Measurements from ENCODE around the gene CDC37. TPM values are rescaled to one million over a fixed set of nuclear protein-coding genes. Genes with fewer than 3 reads are reported as not detected.

The CDC37 gene
- total and polyA plus RNA-seq, 2 of the 4 experiments (the other 2 are of a cell fraction), result 209 to 650 TPM

- H3K4ac ChIP-seq (ENCODE audit: low read depth, low read length), result no peak overlapping the region
- no peak overlapping the region for H3K27ac ChIP-seq (ENCODE audit: insufficient read depth, low read length)
- in situ Hi-C loops (cut with MboI; ENCODE audit: low sequenced_read_pairs) (no loop called here), intact Hi-C loops (cut with micrococcal nuclease) (no loop called here), dilution Hi-C loops (cut with HindIII; ENCODE audit: low sequenced_read_pairs, unreplicated experiment) (no loop called here)
- no peak overlapping the region for H2AK5ac ChIP-seq (ENCODE audit: low read depth, low read length)
- no peak overlapping the region for H3K56ac ChIP-seq (ENCODE audit: extremely low read depth, insufficient read depth, low read length)
- DNase-seq, result no peak
- POLR2A ChIA-PET (ENCODE audit: unreplicated experiment), result no interaction called here
- no peaks in the 10 kb centered on the region for H3K36me3 ChIP-seq (ENCODE audit: control insufficient read depth, insufficient read depth, low read length)
- no peak overlapping the region for H3K4me3 ChIP-seq (ENCODE audit: insufficient read depth, low read depth, low read length)
- CTCF ChIA-PET, result interaction anchor here (0.5 kb wide), 1 partner anchor 15 kb away, joined by 3 read pairs; no protein-coding TSS in a partner anchor
- H3K27me3 ChIP-seq (ENCODE audit: control insufficient read depth, insufficient read depth, low read length), result peaks cover 20% of the 10 kb centered on the region
- no peak overlapping the region for H3K23ac ChIP-seq (ENCODE audit: low read depth, low read length)
- WGBS, 2 experiments (ENCODE audit: extremely low coverage in 2 of 2, insufficient read length in 1 of 2), result 89% methylated on average over 3 of the region's 6 CpGs; no CpG with 5 or more reads in 1 of the 2 experiments
- H3K79me1 ChIP-seq (ENCODE audit: low read depth in 1 of 2, low read length in 2 of 2), result peaks cover 5 to 10% of the 10 kb centered on the region in 2 experiments; a peak in 2 of 4 replicates
- H3K9me3 ChIP-seq (ENCODE audit: control insufficient read depth, insufficient read depth, low read length), result no peaks in the 10 kb centered on the region
- no peak overlapping the region for H2BK15ac ChIP-seq (ENCODE audit: low read depth, low read length)
- ATAC-seq (ENCODE audit: low read depth), result no peak
- no peak overlapping the region for H2BK120ac ChIP-seq (ENCODE audit: low read depth, low read length)
- H3K18ac ChIP-seq (ENCODE audit: low read depth, low read length), result no peak overlapping the region
- TF ChIP-seq CEBPB (IDR thresholded peaks at IDR 0.05; ENCODE audit: low read depth, low read length) (no peak), BHLHE40 (IDR thresholded peaks at IDR 0.05; ENCODE audit: low read depth, low read length) (no peak), CHD1 (IDR thresholded peaks at IDR 0.05; ENCODE audit: low read depth, low read length) (no peak), MXI1 (IDR thresholded peaks at IDR 0.05; ENCODE audit: borderline replicate concordance, low read depth, low read length) (no peak), MAFK (IDR thresholded peaks at IDR 0.05; ENCODE audit: low read depth, low read length) (no peak)
- peaks cover 8% of the 10 kb centered on the region for H3K4me1 ChIP-seq (ENCODE audit: control insufficient read depth, insufficient read depth, low read length)
- no peak overlapping the region for H3K9ac ChIP-seq (ENCODE audit: low read depth, low read length)
- no peak overlapping the region for H4K91ac ChIP-seq (ENCODE audit: insufficient read depth, low read depth, low read length)
- H3K14ac ChIP-seq (replicated peaks; ENCODE audit: low read depth, low read length), result no peak overlapping the region
- no peak overlapping the region for H3K4me2 ChIP-seq (ENCODE audit: low read depth, low read length)
- peaks cover 3% of the 10 kb centered on the region; the same call in 1 of the 2 replicates for H3K9me1 ChIP-seq (ENCODE audit: insufficient read depth, low read length)
- H2AK9ac ChIP-seq (replicated peaks; ENCODE audit: low read depth, low read length, poor library complexity), result no peak overlapping the region
- no peak overlapping the region for H2BK20ac ChIP-seq (ENCODE audit: low read depth, low read length)
- H2BK5ac ChIP-seq (ENCODE audit: low read depth, low read length, poor library complexity, severe bottlenecking), result no peak overlapping the region
- no peak overlapping the region for H4K5ac ChIP-seq (ENCODE audit: low read depth, low read length)
- BruUV-seq (replicated peaks), result no TSS peak
- H4K20me1 ChIP-seq (ENCODE audit: insufficient read depth, low read length), result 0 out of 2 replicates have a peak, but pooled peaks cover under 1% of the 10 kb centered on the region
- H4K8ac ChIP-seq (ENCODE audit: low read depth in 2 of 2, low read length in 2 of 2), result no peak overlapping the region
- H2AFZ ChIP-seq (replicated peaks; ENCODE audit: low read length, poor library complexity), result no peak overlapping the region
Measured at GRCh38 chr19:10427169-10427568, 23.8 kb upstream of the CDC37 start.

Measured in IMR-90 (cell line).